ENCODE results near the gene LPP.

LPP gene

DNA sequence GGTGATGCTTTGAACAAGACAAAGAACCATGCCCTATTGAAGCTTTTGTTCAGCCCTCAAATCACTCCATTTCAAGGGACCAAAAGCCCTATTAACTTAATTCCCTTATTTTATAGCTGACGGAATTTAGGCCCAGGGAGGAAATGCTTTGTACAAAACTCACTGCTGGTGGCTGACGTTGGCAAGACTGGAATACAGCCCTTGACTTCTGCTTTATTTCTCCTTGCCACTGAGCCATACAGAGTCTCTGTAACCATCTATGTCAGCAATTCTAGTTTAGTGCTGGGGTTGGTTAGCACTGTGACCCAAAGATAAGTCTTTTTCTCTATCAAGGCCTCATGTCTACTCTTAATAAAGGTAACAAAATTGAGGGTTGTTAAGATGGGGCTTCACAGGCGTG is 701.7 kb downstream of the LPP start:
- no peaks in the 10 kb centered on the region for H3K79me2 ChIP-seq (ENCODE audit: insufficient read depth, low read length)
- H3K36me3 ChIP-seq (ENCODE audit: insufficient read depth, low read length): no peaks in the 10 kb centered on the region
- no peak overlapping the region for H3K27ac ChIP-seq (ENCODE audit: low read length)
- H3K4me1 ChIP-seq (ENCODE audit: insufficient read depth, low read length): no peaks in the 10 kb centered on the region
- H2AFZ ChIP-seq (ENCODE audit: low read depth, low read length): no peak overlapping the region
- no peaks in the 10 kb centered on the region for H4K20me1 ChIP-seq (ENCODE audit: insufficient read depth, low read length)
- no peaks in the 10 kb centered on the region for H3K27me3 ChIP-seq (ENCODE audit: insufficient read depth, low read length, poor library complexity)
- no peaks in the 10 kb centered on the region for H3K9me3 ChIP-seq (ENCODE audit: insufficient read depth, low read length, severe bottlenecking)
- H3K4me3 ChIP-seq (ENCODE audit: low read depth in 1 of 2, low read length in 2 of 2): no peak overlapping the region
- DNase-seq: no peak
- no peak overlapping the region for H3K4me2 ChIP-seq (ENCODE audit: insufficient read depth, low read length)
- TF ChIP-seq, protein P1, sequence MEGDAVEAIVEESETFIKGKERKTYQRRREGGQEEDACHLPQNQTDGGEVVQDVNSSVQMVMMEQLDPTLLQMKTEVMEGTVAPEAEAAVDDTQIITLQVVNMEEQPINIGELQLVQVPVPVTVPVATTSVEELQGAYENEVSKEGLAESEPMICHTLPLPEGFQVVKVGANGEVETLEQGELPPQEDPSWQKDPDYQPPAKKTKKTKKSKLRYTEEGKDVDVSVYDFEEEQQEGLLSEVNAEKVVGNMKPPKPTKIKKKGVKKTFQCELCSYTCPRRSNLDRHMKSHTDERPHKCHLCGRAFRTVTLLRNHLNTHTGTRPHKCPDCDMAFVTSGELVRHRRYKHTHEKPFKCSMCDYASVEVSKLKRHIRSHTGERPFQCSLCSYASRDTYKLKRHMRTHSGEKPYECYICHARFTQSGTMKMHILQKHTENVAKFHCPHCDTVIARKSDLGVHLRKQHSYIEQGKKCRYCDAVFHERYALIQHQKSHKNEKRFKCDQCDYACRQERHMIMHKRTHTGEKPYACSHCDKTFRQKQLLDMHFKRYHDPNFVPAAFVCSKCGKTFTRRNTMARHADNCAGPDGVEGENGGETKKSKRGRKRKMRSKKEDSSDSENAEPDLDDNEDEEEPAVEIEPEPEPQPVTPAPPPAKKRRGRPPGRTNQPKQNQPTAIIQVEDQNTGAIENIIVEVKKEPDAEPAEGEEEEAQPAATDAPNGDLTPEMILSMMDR (IDR thresholded peaks at IDR 0.05; ENCODE audit: borderline replicate concordance, extremely low read depth, low read length, poor library complexity, severe bottlenecking): no peak
- no peak for TF ChIP-seq EZH2 (IDR thresholded peaks at IDR 0.05; ENCODE audit: borderline replicate concordance, low read depth, low read length, severe bottlenecking)
- no peak for ATAC-seq (ENCODE audit: insufficient read depth, low read depth)
- no peak overlapping the region for H3K9ac ChIP-seq (ENCODE audit: low read depth, low read length)

DNA sequence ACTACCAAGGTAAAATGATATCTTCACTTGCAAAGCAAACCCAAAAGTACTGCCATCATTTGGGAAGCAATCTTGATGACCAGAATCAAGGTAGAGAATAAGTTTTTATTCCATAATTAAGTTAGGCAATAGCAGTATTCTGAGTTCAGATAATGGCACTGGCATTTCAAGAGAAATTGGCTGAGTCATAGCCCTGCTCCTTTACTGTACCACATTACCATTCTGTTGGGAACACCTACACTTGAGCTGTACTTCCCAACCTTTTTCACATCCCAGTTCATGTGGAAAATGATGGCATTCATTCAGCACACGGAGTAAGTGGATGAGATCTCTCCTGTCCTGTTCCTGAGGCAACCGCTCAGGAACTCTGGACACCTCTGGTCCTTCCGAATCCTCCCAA is 706.2 kb downstream of the LPP start:
- no peak overlapping the region for H3K4me2 ChIP-seq (ENCODE audit: insufficient read depth, low read length)
- no peak for TF ChIP-seq EZH2 (IDR thresholded peaks at IDR 0.05; ENCODE audit: borderline replicate concordance, low read depth, low read length, severe bottlenecking)
- TF ChIP-seq, protein P1 (IDR thresholded peaks at IDR 0.05; ENCODE audit: borderline replicate concordance, extremely low read depth, low read length, poor library complexity, severe bottlenecking): no peak
- H3K79me2 ChIP-seq (ENCODE audit: insufficient read depth, low read length): no peaks in the 10 kb centered on the region
- no peaks in the 10 kb centered on the region for H3K36me3 ChIP-seq (ENCODE audit: insufficient read depth, low read length)
- ATAC-seq (ENCODE audit: insufficient read depth, low read depth) (no peak), DNase-seq (no peak)
- no peaks in the 10 kb centered on the region for H3K27me3 ChIP-seq (ENCODE audit: insufficient read depth, low read length, poor library complexity)
- H3K4me1 ChIP-seq (ENCODE audit: insufficient read depth, low read length): no peaks in the 10 kb centered on the region
- no peak overlapping the region for H2AFZ ChIP-seq (ENCODE audit: low read depth, low read length)
- H4K20me1 ChIP-seq (ENCODE audit: insufficient read depth, low read length): no peaks in the 10 kb centered on the region
- no peak overlapping the region for H3K4me3 ChIP-seq (ENCODE audit: low read depth in 1 of 2, low read length in 2 of 2)
- no peak overlapping the region for H3K27ac ChIP-seq (ENCODE audit: low read length)
- no peaks in the 10 kb centered on the region for H3K9me3 ChIP-seq (ENCODE audit: insufficient read depth, low read length, severe bottlenecking)
- H3K9ac ChIP-seq (ENCODE audit: low read depth, low read length): no peak overlapping the region

DNA sequence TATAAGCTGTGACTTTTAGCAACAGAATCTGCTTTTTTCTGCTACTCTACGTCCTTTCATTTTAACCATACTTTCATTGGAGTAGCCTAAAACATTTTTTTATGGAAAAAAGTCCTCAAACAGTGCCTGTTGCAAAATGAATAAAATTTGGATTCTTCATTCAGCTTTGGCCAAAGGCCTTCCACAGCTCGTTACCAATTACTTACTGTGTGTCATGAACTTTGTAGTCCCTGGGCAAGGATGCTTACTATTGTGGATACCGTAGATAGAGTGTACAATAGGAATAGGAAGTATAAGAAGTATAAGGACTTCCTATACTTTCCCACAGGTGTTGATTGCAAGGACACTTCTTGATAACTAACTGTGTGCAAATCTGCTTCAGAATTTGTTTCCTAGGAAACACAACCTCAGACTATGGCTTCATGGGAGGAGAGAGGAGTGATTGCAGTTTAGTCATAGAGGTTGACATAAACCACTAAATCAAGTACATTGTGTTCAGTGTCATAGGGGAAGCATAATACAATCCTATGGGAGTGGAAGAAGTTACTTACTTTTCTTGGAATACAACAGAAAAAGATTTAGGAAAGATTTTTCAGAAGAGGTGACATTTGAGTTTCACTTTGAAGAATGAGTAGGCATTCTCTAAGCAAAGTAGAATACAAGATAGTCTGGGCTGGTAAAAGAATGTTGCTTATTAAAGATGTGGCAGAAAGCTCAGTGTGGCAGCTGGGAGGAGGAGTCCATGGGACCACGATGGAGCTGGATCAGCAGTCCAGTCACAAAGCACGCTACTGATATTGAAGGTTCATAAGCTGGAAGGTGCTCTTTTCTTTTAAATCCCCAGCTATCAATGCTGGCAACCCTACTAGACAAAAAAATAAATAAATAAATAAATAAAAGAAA is 708.1 kb downstream of the LPP start:
- no peak; the same call in 2 of the 3 replicates for ATAC-seq (ENCODE audit: insufficient read depth, low read depth)

More for the DNA sequence above, 708.1 kb downstream of the LPP start:
- Histone ChIP-seq H3K4me2 (ENCODE audit: insufficient read depth, low read length) (no peak overlapping the region), H2AFZ (ENCODE audit: low read depth, low read length) (no peak overlapping the region), H3K27ac (ENCODE audit: low read length) (no peak overlapping the region), H3K27me3 (ENCODE audit: insufficient read depth, low read length, poor library complexity) (no peaks in the 10 kb centered on the region), H3K4me1 (ENCODE audit: insufficient read depth, low read length) (no peaks in the 10 kb centered on the region), H4K20me1 (ENCODE audit: insufficient read depth, low read length) (no peaks in the 10 kb centered on the region), H3K9me3 (ENCODE audit: insufficient read depth, low read length, severe bottlenecking) (no peaks in the 10 kb centered on the region), H3K4me3 (ENCODE audit: low read depth in 1 of 2, low read length in 2 of 2) (no peak overlapping the region), H3K79me2 (ENCODE audit: insufficient read depth, low read length) (no peaks in the 10 kb centered on the region), H3K36me3 (ENCODE audit: insufficient read depth, low read length) (peaks cover 7% of the 10 kb centered on the region; the same call in 1 of the 2 replicates), H3K9ac (ENCODE audit: low read depth, low read length) (no peak overlapping the region)
- DNase-seq: no peak
- TF ChIP-seq, protein P1 (IDR thresholded peaks at IDR 0.05; ENCODE audit: borderline replicate concordance, extremely low read depth, low read length, poor library complexity, severe bottlenecking): no peak
- TF ChIP-seq EZH2 (IDR thresholded peaks at IDR 0.05; ENCODE audit: borderline replicate concordance, low read depth, low read length, severe bottlenecking): no peak

Data from DND-41 (cell line).